T1000 (cell line): ENCODE measurements around the gene EPHB1.

Experiments used
- DNase-seq: peaks from one replicate; lab custom pipeline; 2025; ENCODE audit warnings: mixed read lengths; lab: John Stamatoyannopoulos, UW

The EPHB1 gene

DNA sequence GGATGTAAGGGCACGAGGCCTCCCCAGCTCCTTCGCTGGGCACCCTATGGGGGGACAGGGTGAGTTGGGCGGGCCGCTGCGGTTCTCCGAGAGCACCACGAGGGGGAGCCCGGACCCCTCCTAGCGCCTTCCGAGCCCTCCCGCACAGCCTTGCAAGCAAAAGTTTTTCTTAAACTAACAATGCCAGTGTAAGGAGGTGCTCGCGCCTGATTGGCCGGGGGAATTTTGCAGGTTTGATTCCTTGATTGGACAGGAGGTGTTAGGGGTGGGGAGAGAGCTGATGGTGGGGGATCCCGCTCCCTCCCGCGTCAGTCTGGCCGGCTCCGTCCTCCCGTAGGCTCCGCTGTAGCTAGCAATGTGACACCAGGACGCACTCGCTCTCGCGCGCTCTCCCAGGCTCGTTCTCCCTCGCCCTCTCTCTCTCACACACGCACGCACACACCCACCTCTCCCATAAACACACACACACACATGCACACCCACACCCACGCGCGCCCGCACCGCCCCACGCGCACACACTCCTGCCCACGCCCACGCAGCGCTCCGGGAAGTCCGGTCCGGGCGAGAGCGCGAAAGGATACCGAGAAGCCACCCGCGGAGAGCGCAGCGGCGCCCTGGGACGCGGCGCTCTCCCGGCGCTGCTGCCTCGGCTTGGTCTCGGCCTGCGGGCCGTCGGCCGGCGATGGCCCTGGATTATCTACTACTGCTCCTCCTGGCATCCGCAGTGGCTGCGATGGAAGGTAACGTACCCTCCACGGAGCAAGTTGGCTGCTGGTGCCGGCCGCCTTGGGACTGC is at the start of gene EPHB1:
TSS of gene EPHB1 (plus strand) at position 311 of the 796 bp plus-strand sequence.
- DNase-seq = peak; percentile 91

DNA sequence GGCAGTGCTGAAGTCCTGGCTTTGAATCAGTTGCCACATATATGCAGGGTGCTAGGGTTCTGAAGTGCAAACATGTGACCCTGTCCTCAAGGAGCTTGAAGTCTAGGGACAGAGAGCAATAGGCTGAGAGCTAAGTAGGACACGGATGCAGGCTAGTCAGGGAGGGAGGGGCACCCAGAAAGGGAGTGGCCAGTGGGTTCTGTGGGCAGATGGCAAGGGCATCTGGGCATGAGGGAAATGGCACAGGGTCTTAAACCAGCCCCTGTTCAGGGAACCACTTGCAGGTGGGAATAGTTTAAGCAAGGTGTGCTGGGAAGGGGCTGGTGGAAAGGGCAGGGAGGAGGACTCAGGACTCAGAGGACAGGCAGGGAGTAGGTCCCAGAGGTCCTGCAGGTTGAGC is 46.4 kb upstream of the EPHB1 start:
- no peak for DNase-seq

DNA sequence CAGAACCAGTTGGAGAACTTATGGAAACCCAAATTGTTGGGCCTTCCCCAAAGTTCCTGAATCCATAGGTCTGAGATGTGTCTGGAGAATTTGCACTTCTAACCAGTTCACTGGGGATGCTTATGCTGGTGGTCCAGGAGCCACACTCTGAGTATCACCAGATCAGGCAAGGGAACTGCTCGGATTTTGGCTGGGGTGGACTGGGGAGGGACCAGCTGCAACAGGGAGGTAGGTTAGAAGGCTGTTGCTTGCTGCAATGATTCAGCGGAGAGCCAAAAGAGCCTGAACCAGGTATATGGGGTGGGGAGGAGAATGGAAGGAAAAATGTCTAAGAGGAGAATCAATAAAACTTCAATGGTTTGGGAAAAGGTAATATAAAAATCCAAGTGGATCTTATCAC is 45.9 kb upstream of the EPHB1 start:
- DNase-seq = no peak

DNA sequence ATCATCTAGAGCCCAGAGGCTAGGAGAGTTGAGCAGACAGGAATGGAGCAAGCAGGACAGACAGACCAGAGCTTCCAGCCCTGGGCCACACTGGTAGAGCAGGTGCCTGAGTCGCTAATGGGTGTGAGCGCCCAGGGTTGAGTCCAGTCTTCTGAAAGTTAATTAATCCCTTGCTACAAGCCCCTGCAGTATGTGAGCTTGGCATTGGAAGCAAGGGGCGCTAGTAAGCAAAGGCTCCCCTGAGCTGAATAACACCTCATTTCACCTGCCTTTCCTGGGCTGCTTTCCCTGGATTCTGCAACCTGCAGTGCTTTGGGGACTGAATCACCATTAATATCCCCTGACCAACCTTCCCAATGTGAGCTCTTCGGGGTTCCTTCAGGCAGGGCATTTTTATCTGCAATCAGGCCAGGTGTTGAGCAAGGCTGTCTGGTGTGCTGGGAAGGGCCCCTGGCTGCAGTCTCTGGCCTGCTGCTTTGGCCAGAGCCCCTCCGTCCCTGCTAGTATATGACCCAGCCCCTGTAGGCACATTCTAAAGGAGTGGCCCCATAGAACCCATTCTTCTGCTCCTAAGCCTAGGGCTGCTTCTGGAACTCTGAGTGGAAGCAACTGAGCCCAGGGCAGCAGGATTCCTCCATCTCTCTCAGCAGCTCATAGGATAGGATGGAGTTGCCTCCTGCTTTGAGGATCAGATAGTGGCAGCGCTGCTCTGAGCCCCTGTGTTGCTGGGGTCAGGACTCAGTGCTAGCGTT is 45.1 kb upstream of the EPHB1 start:
- no peak for DNase-seq

DNA sequence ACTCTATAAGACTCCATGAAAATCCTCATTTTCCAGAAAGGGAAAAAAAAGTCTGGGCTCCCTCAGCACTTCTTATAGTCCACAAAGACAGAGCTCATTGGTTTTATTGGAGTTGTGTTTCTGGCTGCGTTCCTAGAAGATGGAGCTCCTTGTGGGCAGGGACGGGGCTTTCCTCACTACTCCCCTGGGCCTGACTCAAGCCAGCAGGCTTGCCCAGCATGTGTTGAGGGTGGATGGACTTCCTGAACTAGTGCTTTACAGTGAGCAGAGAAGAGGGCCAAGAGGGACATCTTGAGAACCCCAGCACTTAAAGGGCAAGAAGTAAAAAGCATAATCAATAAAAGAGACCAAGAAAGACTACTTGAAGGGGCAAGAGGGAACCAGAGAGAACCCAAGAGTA is 43.2 kb upstream of the EPHB1 start:
- peak; percentile 17 for DNase-seq

DNA sequence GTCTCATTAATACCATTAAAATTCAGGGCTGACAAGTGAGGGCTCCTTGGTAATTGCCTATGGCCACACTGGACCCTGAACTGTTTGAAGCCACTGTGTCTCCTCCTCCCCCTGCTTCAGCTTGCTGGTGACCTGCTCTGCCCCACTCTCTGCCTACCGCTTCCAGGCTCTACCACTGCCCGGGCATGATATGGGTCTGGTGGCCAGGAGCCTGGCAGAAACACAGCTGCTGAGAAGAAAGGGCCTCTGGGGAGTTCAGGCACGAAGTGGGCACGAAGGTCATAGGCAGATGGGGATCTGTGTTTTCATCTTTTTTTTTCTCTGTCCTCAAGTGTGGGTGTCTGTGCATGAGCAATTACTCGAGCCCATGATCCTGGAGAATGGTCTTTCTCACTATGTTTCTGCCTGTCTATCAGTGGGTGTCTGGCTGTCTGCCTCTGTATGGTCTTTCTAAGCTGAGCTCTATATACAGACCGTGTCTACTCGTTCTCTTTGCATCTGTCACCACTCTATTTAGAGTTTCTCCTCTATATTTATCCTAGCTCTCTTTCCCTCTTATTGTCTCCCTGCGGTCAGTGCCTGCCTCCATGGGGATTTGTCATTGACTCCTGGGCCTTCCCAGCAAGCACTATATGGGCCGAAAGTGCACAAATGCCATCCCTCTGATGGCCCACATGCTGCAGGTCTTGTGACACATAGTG is 42.1 kb upstream of the EPHB1 start:
- no peak for DNase-seq

DNA sequence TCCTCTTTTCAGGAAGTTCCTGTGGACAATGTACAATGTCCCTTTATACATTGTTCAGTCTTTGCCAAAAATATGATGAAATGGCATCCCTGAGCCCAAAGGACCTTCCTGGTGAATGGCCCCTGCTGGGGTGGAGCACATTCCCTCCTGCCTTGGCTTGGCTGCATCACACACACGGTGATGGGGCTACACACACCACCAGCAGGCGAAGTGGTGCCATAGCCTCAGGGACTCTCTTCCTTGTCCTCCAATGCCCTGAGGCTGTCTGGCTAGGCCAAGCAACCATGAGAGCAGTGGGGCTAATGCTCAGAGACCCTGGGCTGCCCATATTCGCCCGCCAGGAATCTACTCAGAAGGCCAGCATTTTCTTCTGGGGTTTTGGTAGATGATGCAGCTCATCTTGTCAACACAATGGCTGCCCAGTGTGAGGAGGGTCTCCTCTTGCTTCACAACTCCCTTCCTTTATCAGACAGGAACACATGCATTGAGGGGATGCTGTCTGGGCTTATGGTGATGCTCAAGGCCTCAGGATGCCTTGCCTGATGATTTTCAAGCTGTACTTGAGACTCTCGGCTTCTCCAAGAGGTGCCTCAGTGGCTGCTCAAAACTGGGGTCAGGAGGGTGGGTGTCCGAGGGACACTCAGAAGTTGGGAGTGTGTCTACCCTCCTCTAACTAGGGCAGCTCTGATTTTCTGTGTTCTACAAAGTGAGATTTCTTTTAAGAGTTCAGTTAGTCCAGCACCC is 40.9 kb upstream of the EPHB1 start:
- DNase-seq = no peak

DNA sequence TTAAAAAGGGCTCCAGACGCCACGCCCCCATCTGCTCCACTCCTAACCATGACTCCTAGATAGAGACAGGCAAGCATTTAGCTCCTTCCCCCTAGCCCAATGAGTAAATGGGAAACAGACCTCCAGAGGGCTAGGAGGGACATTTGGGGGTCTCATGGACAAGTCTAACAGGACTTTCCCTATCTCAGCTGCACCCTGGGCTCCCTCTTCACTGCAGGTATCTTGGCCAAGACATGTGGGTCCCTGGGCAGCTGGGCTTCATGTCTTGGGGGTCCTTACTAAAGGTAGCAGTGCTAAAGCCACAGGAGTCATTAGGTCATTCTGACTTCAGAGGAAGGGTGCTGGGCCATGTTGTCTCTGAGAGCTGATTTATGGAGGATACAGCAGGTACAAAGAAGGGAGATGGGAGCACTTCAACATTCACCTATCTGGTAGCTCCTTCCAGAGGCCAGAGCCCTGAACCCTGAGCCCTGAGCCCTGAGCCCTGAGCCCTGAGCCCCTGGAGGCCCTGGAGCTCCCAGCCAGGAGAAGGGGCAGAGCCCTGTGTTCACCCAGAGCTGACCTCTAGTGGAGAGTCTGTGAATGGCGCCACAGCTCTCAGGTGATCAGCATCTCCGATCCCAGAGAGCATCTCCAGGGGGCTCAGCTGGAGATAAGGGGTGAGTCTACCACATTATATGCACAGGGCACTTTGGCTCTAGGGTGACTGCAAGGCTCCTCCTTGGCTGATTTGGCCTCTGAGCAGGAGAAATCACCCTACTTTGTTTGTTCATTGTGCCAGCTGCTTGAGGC is 40.1 kb upstream of the EPHB1 start:
- DNase-seq = peak; percentile 7

DNA sequence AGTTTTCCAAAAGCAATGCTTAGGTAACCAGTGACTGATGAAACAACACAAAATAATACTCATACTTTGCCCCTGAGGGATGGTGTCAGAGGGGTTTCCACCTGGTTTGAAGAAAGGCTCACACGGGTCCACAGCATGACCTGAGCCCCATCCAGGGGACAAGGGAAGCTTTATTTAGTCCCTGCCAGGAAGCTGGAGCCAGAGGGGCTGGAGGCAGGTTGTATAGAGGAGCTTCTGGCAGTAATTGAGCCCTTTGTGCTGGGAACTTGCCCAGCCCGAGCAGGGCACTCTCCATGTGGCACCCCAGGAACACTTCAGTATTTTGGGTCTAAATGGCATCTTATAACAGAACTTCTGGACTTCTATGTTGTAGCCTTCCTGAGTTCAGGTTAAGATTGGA is 39.2 kb upstream of the EPHB1 start:
- DNase-seq = no peak

DNA sequence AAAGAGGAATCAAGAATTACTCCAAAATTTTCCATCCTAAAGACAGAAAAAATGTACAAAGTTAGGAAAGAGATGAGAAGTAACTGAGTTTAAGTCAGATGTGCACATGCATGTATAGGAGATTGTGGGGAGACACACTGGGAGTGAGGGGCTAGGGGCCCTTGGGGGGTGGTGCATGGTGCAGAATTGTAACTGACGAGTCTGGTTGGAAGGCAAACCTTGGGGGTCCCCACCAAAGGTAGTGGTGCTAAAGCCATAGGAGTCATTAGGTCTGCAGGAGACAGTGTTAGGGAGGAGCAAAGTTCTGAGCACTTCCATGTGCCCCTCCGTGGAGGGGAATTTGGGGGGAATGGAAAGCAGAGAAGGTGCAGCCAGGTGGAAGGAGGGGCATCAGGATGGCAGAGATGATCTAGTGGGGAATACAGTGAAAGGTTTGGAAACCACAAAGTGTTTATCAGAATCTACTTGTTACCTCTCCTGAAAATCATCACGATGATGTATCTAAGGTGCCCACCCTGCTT is 37.5 kb upstream of the EPHB1 start:
- DNase-seq = no peak

DNA sequence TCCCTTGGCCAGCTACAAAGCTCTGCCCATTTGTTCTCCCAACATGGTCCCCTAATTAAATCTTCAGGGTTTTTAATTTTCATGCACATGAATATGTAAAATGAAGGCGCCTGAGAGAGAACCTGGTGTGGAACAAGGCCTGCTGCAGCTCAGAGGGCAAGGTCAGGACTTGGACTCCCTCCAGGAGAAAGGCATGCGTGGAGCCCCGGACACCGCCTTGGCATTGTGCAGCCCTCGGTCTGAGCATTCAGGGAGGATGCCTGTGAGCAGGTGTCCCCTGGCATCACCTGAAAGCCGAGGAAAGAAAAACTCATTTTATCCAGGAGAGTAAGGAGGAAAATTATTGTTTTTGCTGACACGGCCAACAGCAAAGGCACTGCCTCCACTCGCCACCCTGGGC is 33.8 kb upstream of the EPHB1 start:
- DNase-seq = no peak

DNA sequence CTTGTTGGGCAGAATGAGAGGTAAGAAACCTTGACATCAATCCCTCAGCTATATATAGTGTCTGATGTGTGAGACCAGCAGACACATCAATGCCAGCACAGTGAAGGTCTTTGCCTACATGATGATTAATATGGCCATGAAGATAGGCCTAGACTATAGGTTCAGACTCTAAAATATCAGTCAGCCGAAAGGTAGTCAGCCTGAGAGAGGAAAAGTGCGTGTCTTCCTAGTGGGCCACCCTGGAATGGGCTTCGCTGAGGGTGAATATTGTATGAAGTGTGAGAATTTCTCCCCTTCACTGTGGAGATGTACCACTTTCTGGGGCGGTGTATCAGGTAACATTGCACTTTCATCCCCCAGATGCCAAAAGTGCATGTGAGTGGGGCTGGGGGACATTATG is 33.0 kb upstream of the EPHB1 start:
- no peak for DNase-seq

DNA sequence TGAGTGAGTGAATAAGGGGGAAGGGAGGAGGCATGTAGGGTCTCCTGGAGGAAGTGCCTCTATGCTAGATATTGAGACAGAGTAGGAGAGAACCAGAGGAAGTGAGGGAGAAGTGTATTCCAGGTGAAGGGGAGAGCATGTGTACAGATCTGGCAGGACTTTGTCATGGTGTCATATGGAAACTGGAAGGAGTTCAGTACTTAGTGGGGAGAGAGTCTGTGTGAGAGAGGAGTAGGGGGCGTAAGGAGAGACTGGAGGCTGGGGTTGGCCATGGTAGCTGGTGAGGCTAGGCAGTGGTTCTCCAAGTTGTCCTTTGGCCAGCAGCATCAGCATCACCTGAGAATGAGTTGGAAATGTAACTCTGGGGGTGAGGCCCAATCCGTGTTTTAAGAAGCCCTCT is 29.6 kb upstream of the EPHB1 start:
- no peak for DNase-seq

DNA sequence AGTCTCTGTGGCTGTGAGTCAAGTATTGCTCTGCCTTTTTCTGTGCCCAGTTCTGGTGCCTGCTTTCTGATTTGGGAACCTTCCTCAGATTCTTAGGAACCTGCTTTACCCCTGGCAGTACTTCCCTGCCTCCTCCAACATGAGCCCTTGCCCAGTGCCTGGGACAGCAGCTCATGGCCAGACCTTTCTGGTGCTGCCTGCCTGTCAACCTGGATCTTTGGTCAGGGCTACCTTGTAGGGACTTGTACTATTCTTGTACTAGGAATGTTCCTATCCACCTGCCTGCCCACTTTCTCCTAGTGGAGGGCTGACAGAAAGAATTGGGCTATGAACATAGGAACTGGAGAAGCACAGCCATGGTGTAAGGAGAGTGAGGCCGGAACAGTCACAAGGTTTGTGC is 28.8 kb upstream of the EPHB1 start:
- no peak for DNase-seq

DNA sequence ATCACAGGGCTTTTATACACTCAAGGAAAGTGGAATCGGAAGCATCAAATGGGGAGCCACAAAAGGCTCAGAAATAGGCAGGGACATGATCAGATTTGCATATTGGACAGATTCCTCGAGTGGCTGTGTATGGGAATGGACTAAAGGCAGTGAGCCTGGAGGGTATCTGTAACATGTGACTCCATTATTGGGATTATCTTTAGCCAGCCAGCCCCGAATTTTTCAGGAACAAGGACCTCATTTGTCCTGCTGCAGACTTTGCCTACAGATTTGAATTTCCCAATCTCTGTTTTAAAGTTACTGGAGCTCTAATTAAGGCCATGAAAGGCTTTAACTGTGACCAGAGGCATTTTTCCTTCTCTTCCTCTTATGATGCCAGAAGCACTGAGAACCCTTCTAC is 26.9 kb upstream of the EPHB1 start:
- no peak for DNase-seq

DNA sequence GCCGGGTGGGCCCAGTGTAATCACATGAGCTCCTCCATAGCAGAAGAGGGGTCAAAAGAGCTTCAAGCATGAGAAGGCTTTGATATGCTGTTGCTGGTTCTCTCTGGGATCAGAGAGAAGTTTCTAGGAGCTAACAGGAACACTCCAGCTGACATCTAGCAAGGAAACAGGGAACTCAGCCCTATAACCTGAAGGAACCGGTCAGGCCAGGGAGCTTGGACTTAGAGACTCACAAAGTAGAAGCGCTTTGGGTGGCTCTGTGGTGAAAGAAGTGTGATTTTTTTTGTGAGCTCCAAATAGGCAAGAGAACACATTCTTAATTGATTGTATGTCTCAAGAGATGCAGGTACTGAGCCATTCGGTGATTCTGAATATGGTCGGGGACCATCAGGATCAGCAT is 26.2 kb upstream of the EPHB1 start:
- DNase-seq = no peak

DNA sequence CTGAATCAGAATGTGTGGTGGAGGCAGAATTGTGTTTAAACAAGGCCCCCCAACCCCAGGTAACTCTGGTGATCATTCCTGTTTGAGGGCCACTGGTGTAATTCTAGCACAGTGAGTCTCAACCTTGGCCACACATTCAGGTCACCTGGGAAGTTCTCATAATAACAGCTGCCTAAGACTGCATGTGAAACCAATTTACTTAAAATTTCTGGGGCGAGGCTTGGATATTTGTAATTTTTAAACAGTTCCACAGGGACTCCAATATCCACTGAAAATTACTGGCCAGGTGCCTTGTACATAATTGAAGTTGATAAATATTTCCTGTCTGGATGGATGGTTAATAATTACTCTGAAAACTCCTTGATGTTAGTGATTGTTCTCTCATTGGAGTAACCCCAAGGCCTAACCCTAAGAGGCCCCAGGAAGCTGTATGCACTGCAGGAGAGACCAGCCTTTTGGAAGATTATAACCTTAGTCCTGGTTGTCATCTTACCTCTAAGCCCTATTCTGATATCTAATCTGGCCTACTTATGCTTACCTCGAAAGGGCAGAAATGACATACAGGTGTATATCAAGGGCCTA is 25.7 kb upstream of the EPHB1 start:
- DNase-seq = no peak

DNA sequence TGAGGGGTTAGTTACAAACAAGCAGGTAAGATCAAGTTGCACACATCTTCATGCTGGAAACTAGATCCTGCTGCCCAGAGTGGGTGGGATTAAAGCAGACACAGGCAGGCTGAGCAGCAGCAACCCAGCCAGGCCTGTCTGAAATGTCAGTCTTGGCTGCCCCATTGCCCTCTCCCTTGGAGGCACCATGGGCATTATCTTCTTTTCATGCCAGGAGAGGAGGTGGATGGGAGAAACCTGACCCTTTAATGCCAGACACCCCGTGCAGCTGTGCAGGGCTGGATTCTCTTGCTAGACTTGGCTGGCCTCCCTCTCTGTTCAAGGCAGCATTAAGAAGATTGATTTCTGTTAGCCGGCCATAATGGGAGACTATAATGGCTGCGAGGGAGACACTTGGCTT is 23.0 kb upstream of the EPHB1 start:
- DNase-seq = no peak

DNA sequence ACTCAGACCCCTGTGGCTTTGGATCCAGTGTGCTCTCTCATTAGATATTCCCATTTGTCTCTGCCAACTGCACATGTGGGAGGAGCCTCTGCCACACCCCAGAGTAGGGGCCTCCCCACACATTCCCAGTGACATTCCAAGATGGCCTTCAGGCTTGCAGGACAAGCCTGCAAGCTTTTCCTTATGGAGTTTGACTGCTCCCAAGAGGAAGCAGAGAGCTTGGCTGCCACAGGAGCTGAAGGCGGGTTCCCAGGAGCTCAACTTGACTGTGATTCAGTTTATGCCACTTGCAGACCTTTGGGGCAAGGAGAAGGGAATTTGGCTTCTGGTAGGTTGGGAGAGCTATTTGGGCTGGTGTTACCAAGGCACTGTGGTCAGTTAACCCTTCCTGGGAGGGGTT is 22.5 kb upstream of the EPHB1 start:
- DNase-seq = no peak

DNA sequence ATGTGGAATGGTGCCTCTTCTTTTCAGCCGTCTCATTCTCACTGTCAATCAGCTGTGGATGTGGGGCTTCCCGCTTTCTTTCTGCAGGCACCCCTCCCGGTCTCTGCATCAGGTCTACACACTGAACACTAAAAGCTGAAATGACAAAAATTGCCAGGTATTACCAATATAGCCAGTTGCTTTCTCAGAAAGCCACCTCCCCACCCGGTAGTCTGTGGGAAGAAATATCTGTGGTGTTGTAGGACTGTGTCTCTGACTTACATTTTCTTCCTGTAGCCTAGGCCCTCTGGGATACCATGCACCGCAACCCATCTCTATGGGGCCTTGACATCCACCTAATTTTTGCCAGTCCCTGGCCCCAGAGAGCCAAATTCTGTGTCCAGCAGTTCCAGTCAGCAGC is 19.2 kb upstream of the EPHB1 start:
- no peak for DNase-seq

DNA sequence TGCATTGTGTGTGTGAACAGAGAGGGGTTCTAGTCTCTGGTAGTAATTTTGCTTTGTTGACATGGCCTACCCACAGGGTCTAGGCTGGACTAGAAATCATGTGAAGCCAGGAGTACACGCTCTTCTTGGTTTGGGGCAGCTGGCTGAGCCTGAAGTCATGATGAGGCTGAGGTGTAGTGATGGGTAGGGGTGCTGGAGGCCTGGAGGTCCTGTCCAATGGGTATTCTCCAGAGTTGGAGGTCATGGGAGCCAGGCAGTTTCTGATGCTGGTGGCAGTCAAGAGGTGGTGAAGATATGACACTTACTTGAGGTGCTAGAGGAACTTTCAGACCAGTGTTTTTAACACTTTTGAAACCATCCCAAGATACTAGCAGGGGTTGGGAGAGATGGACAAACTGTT is 18.5 kb upstream of the EPHB1 start:
- DNase-seq = no peak
